Non-pigmented ciliary epithelial cell (primary cell): Measurements from ENCODE around the gene KMT2C.
"Not testable (repeated sequence)": the region's sequence is repeated elsewhere in the genome, so short reads cannot be mapped to it uniquely, and the experiment has no call there.

ENCODE experiments used
- DNase-seq: peaks from one replicate; pipeline ENCODE4 v3.0.0-alpha.2; 2010; ENCODE audit warnings: low read depth

The KMT2C gene

DNA sequence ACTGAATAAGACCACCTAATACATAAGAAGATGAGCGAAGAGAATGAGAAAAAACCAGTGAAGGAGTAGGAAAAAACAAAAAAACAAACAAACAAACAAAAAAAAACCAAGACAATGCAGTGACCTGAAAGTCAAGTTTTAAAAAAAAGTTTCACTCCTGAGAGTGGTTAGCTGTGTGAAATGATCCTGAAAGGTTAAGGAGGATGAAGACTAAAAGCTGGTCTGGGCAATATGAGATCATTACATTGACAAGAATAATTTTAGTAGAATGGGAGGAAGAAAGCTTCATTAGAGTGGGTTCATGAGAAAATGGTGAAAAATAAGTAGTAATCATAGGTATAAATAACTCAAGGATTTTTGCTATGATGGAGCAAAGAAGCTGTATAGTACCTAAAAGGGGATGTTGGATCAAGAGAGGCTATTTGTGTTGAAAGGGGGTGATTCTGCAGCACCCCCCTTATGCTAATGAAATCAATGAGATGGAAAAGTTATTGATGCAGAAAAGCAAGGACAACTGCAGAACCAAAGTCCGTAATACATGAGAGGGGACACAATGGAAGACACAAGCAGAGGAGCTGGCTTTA lies 80.2 kb downstream of the KMT2C start:
- DNase-seq: no peak

GRCh38 chr7:152354061-152354460 lies 81.7 kb downstream of the KMT2C start:
- DNase-seq: peak; percentile 40

DNA sequence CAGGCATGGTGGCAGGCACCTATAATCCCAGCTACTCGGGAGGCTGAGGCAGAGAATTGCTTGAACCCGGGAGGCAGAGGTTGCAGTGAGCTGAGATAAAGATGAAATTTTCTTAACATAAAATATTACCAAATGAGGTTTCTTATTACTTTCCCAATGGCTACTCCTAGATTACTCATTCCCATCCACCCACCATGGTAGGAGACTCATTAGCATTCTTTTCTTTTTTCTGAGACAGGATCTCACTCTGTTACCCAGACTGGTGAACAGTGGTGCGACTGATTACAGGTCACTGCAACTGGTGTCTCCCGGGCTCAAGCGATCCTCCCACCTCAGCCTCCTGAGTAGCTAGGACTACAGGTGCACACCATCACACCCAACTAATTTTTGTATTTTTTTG lies 82.5 kb downstream of the KMT2C start:
- DNase-seq: peak; percentile 14

- DNase-seq: not testable (repeated sequence)
These were observed 84.1 kb downstream of the KMT2C start for GRCh38 chr7:152351747-152352146.

DNA sequence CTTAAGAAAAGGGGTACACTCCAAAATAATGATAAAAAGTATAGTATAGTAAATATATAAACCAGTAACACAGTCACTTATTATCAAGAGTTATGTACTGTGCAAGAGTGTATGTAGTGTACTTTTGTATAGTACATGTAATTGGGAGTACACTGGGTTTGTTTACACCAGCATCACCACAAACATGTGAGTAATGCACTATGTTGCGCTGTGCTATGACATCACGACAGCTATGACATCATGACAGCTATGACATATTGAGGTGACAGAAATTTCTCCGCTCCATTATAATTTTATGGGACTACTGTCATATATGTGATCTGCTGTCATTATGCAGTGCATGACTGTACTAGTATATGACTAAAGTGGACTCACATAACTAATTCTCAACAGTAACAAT lies 84.6 kb downstream of the KMT2C start:
- DNase-seq: no peak

DNA sequence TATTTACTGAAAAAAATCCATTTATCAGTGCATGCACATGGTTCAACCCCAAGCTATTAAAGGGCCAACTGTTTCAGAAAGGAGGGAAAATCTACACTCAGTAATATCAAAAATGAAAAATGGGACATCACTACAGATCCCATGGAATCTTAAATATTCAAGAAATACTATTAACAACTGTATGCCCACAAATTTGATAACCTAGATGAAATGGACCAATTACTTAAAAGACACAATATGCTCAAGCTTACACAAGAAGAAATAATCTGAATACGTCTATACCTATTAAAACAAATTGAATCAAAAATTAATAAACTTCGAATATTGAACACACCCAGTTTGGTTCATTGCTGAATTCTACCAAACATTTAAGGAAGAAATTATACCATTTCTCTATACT lies 87.9 kb downstream of the KMT2C start:
- no peak for DNase-seq

DNA sequence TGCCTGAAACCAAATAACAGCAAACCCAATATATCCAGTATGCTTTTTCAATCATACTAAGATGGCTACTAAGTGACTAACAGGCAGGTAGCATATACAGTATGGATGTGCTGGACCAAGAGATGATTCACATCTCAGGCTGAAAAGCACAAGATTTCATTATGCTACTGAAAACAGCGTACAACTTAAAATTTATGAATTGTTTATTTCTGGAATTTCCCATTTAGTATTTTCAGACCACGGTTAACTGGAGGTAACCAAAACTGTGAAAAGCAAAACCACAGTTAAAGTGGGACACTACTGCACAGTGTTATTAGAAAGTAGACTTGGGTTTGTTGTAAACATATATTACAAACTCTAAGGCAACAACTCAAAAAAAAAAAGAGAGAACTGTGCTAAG lies 91.5 kb downstream of the KMT2C start:
- no peak for DNase-seq

DNA sequence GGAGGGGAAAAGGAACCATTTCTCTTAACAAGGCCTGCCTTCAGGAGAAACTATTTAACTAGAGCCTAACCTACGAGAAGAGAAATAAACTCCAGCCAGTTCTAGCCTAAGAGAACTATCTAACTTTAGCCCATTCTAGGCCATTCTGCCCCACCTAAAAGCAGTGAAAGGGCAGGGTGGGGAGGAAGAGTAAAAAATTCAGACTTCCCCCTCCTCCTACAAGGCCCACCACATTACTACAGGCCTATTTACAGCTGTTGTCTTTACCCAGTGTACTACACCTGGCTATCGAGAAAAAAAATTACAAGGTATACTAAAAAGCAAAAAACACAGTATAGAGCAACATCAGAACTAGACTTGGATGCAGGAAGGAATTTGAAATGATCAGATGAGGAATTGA lies 93.0 kb downstream of the KMT2C start:
- no peak for DNase-seq

GRCh38 chr7:152341914-152342236 lies 93.9 kb downstream of the KMT2C start:
- DNase-seq: no peak

DNA sequence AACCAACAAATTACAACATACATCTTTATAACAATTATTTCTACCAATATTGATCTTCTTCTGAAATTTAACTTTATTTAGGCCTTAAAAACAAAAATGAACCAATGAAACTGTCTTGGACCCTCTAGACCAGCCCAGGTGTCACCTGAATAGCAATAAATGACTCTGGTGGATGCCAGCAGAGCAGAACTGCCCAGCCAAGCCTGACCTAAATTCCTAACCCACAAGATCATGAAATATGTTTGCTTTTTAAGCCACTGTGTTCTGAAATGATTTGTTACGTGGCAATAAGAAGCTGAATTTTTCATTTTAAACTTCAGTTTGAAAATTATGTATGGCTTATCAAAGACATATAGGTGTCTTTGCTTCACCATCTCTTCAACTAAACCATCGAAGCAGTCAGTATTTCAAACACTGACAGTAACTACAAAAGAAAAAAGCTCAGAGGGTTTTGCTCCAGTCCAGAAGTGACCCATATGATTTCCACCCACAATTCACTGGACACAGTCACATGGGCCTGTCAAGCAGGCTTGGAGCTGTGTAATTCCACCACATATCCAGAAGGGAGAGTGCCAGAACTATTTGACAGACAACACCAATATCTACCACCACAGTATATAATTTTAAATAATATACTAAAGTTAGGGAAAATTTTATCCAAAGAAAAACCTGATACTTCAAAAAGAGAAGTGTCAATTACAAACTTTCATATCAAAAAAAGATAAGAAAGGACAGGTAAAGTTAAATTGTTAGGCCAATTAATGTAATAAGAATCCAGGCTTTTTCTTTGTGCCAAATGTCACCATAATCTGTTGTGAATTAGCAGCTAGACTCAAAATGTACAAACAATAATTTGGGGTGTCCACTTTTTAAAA lies 94.5 kb downstream of the KMT2C start:
- peak; percentile 31 for DNase-seq

DNA sequence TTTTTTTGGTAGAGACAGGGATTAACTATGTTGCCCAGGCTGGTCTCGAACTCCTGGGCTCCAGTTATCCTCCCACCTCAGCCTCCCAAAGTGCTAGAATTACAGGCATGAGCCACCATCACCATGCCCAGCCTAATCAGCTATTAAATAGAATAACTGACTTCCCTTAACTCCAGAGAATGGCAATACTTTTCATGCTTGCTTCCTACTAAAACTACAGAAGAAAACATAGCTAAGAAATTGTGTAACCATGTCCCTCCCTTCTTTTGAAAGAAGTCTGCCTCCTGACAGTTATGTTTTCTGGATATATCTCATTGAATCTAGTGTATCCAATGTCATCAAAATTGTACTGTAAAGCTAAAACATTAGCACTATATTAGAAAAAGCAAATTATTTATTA lies 95.6 kb downstream of the KMT2C start:
- no peak for DNase-seq

GRCh38 chr7:152338561-152338960 lies 97.2 kb downstream of the KMT2C start:
- DNase-seq: no peak

- DNase-seq: peak; percentile 9
These were observed 98.9 kb downstream of the KMT2C start for GRCh38 chr7:152336754-152337368.

- DNase-seq: no peak
These were observed 99.8 kb downstream of the KMT2C start for GRCh38 chr7:152335900-152336571.

DNA sequence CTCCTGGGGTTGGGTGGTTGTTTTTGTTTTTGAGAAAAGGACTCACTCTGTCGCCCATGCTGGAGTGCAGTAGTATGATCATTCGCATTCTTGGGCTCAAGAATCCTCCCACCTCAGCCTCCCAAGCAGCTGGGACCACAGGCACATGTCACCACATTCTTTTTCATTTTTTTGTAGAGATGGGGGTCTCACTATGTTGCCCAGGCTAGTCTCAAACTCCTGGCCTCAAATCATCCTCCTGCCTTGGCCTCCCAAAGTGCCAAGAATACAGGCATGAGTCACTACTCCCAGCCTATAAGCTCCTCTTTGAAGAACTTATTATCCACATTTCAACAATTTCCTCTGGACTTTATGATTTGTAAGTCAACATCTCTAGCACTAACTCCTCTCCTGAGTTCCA lies 102.7 kb downstream of the KMT2C start:
- no peak for DNase-seq

DNA sequence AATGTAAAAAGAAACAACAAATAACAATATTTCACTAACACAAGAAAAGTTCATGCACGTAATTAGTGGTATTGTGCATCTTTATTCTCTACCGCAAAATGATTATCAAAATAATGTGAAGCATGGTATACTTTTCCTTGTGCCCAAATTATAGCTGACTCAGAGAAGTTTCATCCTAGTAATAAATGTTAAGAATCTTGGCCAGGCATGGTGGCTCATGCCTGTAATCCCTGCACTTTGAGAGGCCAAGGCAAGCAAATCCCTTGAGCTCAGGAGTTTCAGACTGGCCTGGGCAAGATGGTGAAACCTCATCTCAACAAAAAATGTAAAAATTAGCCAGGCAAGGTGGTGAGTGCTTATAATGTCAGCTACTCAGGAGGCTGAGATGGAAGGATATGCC lies 105.0 kb downstream of the KMT2C start:
- no peak for DNase-seq

DNA sequence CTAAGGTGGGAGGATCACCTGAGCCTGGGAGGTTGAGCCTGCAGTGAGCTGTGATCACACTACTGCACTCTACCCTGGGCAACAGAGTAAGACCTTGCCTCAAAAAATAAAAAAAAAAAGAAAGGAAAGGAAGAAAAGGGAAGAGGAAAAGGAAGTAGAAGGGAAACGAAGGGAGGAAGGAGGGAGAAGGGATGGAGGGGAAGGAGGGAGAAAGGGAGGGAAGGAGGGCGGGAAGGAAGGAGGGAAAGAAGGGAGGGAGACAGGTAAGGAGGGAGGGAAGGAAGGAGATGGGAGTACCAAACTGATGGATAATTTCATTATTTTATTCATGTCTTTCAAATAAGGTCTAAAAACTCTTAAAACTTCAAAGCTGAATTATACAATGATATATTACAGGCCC lies 106.3 kb downstream of the KMT2C start:
- no peak for DNase-seq

DNA sequence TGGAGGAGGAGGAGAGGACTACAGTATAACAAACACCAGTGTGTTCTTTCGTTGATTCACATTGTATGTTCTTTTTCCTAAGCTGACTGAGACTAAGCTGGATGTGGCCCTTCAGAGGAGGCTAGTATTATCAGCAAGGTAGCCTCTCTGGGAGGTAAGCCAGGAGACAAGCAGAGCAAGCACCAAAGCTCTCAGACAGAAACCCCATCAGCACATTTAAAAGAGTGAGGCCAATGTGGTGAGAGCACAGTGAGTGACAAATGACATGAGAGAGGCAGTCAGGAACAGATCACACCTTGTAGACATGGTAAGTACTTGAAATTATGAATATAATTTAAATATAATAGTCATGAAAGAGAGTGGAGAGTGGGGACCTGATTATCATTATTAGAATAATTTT lies 107.6 kb downstream of the KMT2C start:
- DNase-seq: no peak

- DNase-seq: no peak
These were observed 120.0 kb downstream of the KMT2C start for GRCh38 chr7:152315845-152316244.

GRCh38 chr7:152313831-152314604 lies 121.8 kb downstream of the KMT2C start:
- DNase-seq: peak; percentile 82

DNA sequence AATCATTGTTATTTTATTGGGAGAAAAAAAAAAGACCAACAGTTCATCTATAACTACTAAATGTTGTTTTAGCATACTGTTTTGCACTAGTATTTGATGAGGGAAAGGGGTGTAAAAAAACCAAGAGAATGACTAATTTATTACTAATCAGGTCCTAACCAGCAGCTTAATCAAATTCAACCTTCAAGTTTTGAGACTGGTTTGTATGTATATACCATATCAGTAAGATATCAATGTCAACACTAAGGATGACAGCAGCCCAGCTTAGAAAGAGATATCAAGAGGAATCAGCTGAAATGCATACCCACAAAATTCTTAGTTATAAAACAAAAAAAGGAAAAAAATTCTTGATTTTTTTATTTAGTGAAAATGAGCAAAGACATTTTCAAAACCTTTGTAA lies 122.6 kb downstream of the KMT2C start:
- DNase-seq: no peak

DNA sequence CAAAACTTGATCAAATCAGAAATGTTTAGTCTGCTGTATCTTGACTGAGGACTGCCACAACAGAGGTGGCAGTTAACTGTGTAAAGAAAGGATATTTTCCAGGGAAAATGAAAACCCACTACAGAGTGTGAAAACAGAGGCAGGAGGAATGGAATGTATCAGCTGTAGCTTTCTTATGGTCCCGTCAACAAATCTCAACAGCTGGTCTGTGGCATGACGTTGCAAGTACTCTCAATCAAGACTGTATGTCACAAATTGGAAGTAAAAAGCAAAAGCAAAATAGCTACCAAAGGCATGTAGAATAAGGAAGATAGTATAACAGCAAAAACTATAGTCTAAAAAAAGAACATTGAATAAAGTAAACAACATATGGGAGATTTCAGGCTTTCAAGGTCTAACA lies 123.5 kb downstream of the KMT2C start:
- DNase-seq: peak; percentile 9
